GM21447 (cell line): Measurements from ENCODE around the gene TMEM229B.

Experiments
- ATAC-seq: cut with Tn5 transposase; IDR thresholded peaks from one replicate; pipeline ENCODE4 v1.9.1; 2021; ENCODE audit not compliant: unreplicated experiment

The TMEM229B gene

GRCh38 chr14:67426161-67426560, 62.4 kb downstream of the TMEM229B start:
- no peak for ATAC-seq

- no peak for ATAC-seq
Measured at GRCh38 chr14:67425608-67426007, 62.9 kb downstream of the TMEM229B start.

GRCh38 chr14:67424539-67424938, 64.0 kb downstream of the TMEM229B start:
- no peak for ATAC-seq

GRCh38 chr14:67423424-67423823, 65.1 kb downstream of the TMEM229B start:
- no peak for ATAC-seq

GRCh38 chr14:67421356-67422224, 66.9 kb downstream of the TMEM229B start:
- no peak for ATAC-seq
